22Rv1 (cell line): ENCODE measurements around the gene DHH.

Experiments used
- CTCF ChIP-seq: fragments of 450-650 bp; IDR thresholded peaks from 2 replicates; pipeline ENCODE4 v1.5.1; 2017; ENCODE audit warnings: mild to moderate bottlenecking
- ZFX ChIP-seq: fragments of 450-650 bp; IDR thresholded peaks from 2 replicates; pipeline ENCODE4 v1.6.1; 2017; ENCODE audit warnings: antibody characterized with exemption, borderline replicate concordance

DNA sequence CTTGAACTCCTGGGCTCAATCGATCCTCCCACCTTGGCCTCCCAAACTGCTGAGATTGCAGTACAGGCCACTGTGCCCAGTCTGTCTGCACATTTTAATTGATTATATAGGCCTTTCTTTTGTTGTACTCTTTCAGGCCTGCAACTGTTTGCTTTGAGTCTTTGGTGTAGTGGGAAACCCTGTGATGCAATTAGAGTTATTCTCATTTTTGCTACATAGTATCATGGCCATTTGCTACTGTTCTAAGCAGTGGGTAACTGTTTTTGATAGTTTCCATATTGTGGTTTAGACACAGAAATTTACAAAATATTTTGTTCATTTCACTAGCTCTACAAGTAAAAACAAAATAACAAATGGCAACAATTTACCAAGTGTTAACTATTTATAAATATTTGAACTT is 42.9 kb upstream of the DHH start:
- TF ChIP-seq CTCF (no peak), ZFX (no peak)
